Measurements from ENCODE around the gene GCAT. TPM values are rescaled to one million over a fixed set of nuclear protein-coding genes. Genes with fewer than 3 reads are reported as not detected.

Gene GCAT
- total and polyA plus RNA-seq, 9 donors = 2.3 to 17.7 (median 9.9) TPM

- peak in 3 of 5 donors; percentile 32 to 54 (median 40) for DNase-seq
- 9 to 35% (median 18%) methylated on average over 30 to 135 of the region's 135 CpGs for WGBS, 3 donors
Measured at GRCh38 chr22:37824674-37825641, 17.2 kb downstream of the GCAT start.

GRCh38 chr22:37827056-37827455, 19.3 kb downstream of the GCAT start:
- no peaks in the 10 kb centered on the region for H3K27me3 ChIP-seq
- 7 to 10% (median 9%) methylated on average over 9 of the region's 9 CpGs for WGBS, 3 donors
- H3K4me1 ChIP-seq (ENCODE audit: insufficient read depth) = peaks cover 3% of the 10 kb centered on the region
- no peak for TF ChIP-seq POLR2A (IDR thresholded peaks at IDR 0.05)
- TF ChIP-seq EP300 (IDR thresholded peaks at IDR 0.05) = no peak
- TF ChIP-seq CTCF (IDR thresholded peaks at IDR 0.05) = no peak
- peak overlapping the region; percentile 24 to 59 for H3K27ac ChIP-seq
- peak; percentile 78 to 92 (median 87) for DNase-seq
- no peaks in the 10 kb centered on the region for H3K9me3 ChIP-seq
- intact Hi-C loops (cut with DNase I) = no loop called here
- no peak overlapping the region for H3K4me3 ChIP-seq
- no peaks in the 10 kb centered on the region for H3K36me3 ChIP-seq

More at GRCh38 chr22:37824674-37825641, 17.2 kb downstream of the GCAT start:
- Histone ChIP-seq H3K36me3 (no peaks in the 10 kb centered on the region), H3K4me1 (ENCODE audit: insufficient read depth) (peaks cover 3% of the 10 kb centered on the region), H3K4me3 (peak overlapping the region; percentile 17), H3K27me3 (no peaks in the 10 kb centered on the region), H3K9me3 (no peaks in the 10 kb centered on the region), H3K27ac (peak overlapping the region in 1 of 2 donors; percentile 10)
- no peak for TF ChIP-seq EP300 (IDR thresholded peaks at IDR 0.05)
- no peak for TF ChIP-seq CTCF (IDR thresholded peaks at IDR 0.05)
- TF ChIP-seq POLR2A (IDR thresholded peaks at IDR 0.05) = no peak
- intact Hi-C loops (cut with DNase I) = loop anchor here in 1 of 4 donors (5.0 kb wide), 1 partner anchor 37 kb away; no protein-coding TSS in a partner anchor

- H3K4me3 ChIP-seq = no peak overlapping the region
- H3K4me1 ChIP-seq (ENCODE audit: insufficient read depth) = peaks cover 3% of the 10 kb centered on the region
- H3K27ac ChIP-seq = no peak overlapping the region
- intact Hi-C loops (cut with DNase I) = no loop called here
- H3K9me3 ChIP-seq = no peaks in the 10 kb centered on the region
- no peaks in the 10 kb centered on the region for H3K36me3 ChIP-seq
- no peaks in the 10 kb centered on the region for H3K27me3 ChIP-seq
- no peak for TF ChIP-seq EP300 (IDR thresholded peaks at IDR 0.05)
- no peak for TF ChIP-seq CTCF (IDR thresholded peaks at IDR 0.05)
- no peak for TF ChIP-seq POLR2A (IDR thresholded peaks at IDR 0.05)
- DNase-seq = no peak
- 89 to 90% (median 89%) methylated on average over 14 of the region's 14 CpGs for WGBS, 3 donors
Measured at GRCh38 chr22:37830093-37830842, 22.5 kb downstream of the GCAT start.

- H3K27me3 ChIP-seq = no peaks in the 10 kb centered on the region
- no peaks in the 10 kb centered on the region for H3K9me3 ChIP-seq
- no peak overlapping the region for H3K4me3 ChIP-seq
- no peak for TF ChIP-seq CTCF (IDR thresholded peaks at IDR 0.05)
- no peak for TF ChIP-seq POLR2A (IDR thresholded peaks at IDR 0.05)
- TF ChIP-seq EP300 (IDR thresholded peaks at IDR 0.05) = no peak
- WGBS, 3 donors = 94 to 97% (median 95%) methylated on average over 11 of the region's 11 CpGs
- peaks cover 3% of the 10 kb centered on the region for H3K4me1 ChIP-seq (ENCODE audit: insufficient read depth)
- H3K36me3 ChIP-seq = no peaks in the 10 kb centered on the region
- H3K27ac ChIP-seq = no peak overlapping the region
- intact Hi-C loops (cut with DNase I) = no loop called here
- no peak for DNase-seq
Measured at GRCh38 chr22:37831472-37831871, 23.7 kb downstream of the GCAT start.

Measured in ovary (tissue), 9 donors.